ENCODE results near the gene COX20. TPM values are rescaled to one million over a fixed set of nuclear protein-coding genes. Genes with fewer than 3 reads are reported as not detected.

COX20 gene
- total and polyA plus RNA-seq, 2 of the 13 experiments (the other 11 are each of a cell fraction or from before 2014, with no cell fraction given) = 34.4 to 95.8 TPM

GRCh38 chr1:244841273-244841927, 5.9 kb downstream of the COX20 start (continued):
- TF ChIP-seq POLR2G (IDR thresholded peaks at IDR 0.05; ENCODE audit: low read depth, low read length) (peak; percentile 74), CREBL2 (CRISPR knock-in tag; IDR thresholded peaks at IDR 0.05; ENCODE audit: borderline replicate concordance) (no peak), ZNF558 (CRISPR knock-in tag; IDR thresholded peaks at IDR 0.05; ENCODE audit: borderline replicate concordance) (no peak), TSC22D2 (CRISPR knock-in tag; IDR thresholded peaks at IDR 0.05; ENCODE audit: borderline replicate concordance) (no peak), SRSF4 (IDR thresholded peaks at IDR 0.05; ENCODE audit: low read depth, low read length, poor library complexity, severe bottlenecking) (peak; percentile 65), POLR2A (IDR thresholded peaks at IDR 0.05; ENCODE audit: insufficient read depth in 1 of 2, low read depth in 2 of 2, low read length in 2 of 2) (no peak; a peak in 1 of 4 replicates), GPN1 (CRISPR knock-in tag; IDR thresholded peaks at IDR 0.05; ENCODE audit: borderline replicate concordance) (no peak), ZSCAN5A (CRISPR knock-in tag; IDR thresholded peaks at IDR 0.05; ENCODE audit: borderline replicate concordance) (no peak), ZNF414 (CRISPR knock-in tag; IDR thresholded peaks at IDR 0.05) (no peak), NR2F1 (CRISPR knock-in tag; IDR thresholded peaks at IDR 0.05) (no peak), BHLHE40 (IDR thresholded peaks at IDR 0.05; ENCODE audit: low read length) (no peak), ETS1 (CRISPR knock-in tag; IDR thresholded peaks at IDR 0.05) (no peak), ZFP36L2 (CRISPR knock-in tag; IDR thresholded peaks at IDR 0.05) (no peak), RBM22 (optimal IDR thresholded peaks at IDR 0.05; ENCODE audit: low read length) (peak; percentile 55), ZBTB8A (CRISPR knock-in tag; IDR thresholded peaks at IDR 0.05; ENCODE audit: borderline replicate concordance, low read depth) (no peak), ZNF543 (CRISPR knock-in tag; IDR thresholded peaks at IDR 0.05) (no peak), AFF4 (CRISPR knock-in tag; IDR thresholded peaks at IDR 0.05) (no peak), SSRP1 (CRISPR knock-in tag; IDR thresholded peaks at IDR 0.05) (no peak), FOXA3 (CRISPR knock-in tag; IDR thresholded peaks at IDR 0.05) (peak; percentile 17; the same call in 1 of the 2 replicates)

All from HepG2 (cell line).